Activated naive CD4-positive, alpha-beta T cell treated with anti-CD3 and anti-CD28 coated beads for 36 hours (primary cell): ENCODE data around the gene GNAI3. TPM values are rescaled to one million over a fixed set of nuclear protein-coding genes. Genes with fewer than 3 reads are reported as not detected.

Experiments used
- CTCF ChIA-PET: fragments of 350-600 bp; sonication (Branson Sonifier 250); formaldehyde crosslinking; loops from one replicate; lab custom pipeline; 2021; ENCODE audit warnings: antibody characterized with exemption; lab: Charles Lee
- DNase-seq: peaks from one replicate; pipeline ENCODE4 v3.0.0-alpha.2; 2020
- H3K27ac Mint-ChIP-seq: one replicate; pipeline ENCODE4 v1.8.0; 2021; ENCODE audit warnings: mild to moderate bottlenecking, mixed read lengths
- H3K27me3 Mint-ChIP-seq: one replicate; pipeline ENCODE4 v1.8.0; 2021; ENCODE audit warnings: low read depth, mixed read lengths
- H3K36me3 Mint-ChIP-seq: one replicate; pipeline ENCODE4 v1.8.0; 2021; ENCODE audit warnings: low read depth, mixed read lengths
- H3K4me1 Mint-ChIP-seq: one replicate; pipeline ENCODE4 v1.8.0; 2021; ENCODE audit warnings: low read depth, mixed read lengths
- H3K4me3 Mint-ChIP-seq: one replicate; pipeline ENCODE4 v1.8.0; 2021; ENCODE audit warnings: mild to moderate bottlenecking, moderate library complexity, mixed read lengths
- H3K9me3 Mint-ChIP-seq: one replicate; pipeline ENCODE4 v1.8.0; 2021; ENCODE audit warnings: mixed read lengths
- intact Hi-C: fragments of 100-400 bp; cut with micrococcal nuclease; formaldehyde crosslinking; loops from one replicate; pipeline ENCODE4 v1.15.1; 2023
- total RNA-seq, 2 experiments: library from RNA; stranded (reverse); gene quantifications; one replicate each; pipeline ENCODE4 v1.2.3, GENCODE V29; 2021

GNAI3 gene
- total RNA-seq: 1 to 10 TPM; 8.0 to 8.5 TPM

- Mint-ChIP-seq H3K27ac (peak within 1 kb of the TSS; percentile 88), H3K36me3 (peaks cover 5% of the 10 kb centered on the region), H3K4me3 (peak within 1 kb of the TSS; percentile 91), H3K9me3 (no peaks in the 10 kb centered on the region), H3K27me3 (no peaks in the 10 kb centered on the region), H3K4me1 (peaks cover 41% of the 10 kb centered on the region)
- CTCF ChIA-PET: interaction anchor here (0.6 to 3.2 kb wide), 19 partner anchors 10 to 1044 kb away, joined by 3 to 17 read pairs (median 4); partner anchors contain the start of genes AHCYL1, CYB561D1 and GSTM4
- intact Hi-C loops: loop anchor here (1.0 to 5.0 kb wide), 7 partner anchors 65 to 486 kb away; partner anchors contain the start of genes AMPD2, ATXN7L2, GNAT2 and PSMA5
- DNase-seq: peak; percentile 98
Measured at GRCh38 chr1:109548321-109549267, at the start of gene GNAI3. TSS of gene GNAI3 (plus strand) at chr1:109548615. CDS start at chr1:109548721, 106 bp downstream.

DNA sequence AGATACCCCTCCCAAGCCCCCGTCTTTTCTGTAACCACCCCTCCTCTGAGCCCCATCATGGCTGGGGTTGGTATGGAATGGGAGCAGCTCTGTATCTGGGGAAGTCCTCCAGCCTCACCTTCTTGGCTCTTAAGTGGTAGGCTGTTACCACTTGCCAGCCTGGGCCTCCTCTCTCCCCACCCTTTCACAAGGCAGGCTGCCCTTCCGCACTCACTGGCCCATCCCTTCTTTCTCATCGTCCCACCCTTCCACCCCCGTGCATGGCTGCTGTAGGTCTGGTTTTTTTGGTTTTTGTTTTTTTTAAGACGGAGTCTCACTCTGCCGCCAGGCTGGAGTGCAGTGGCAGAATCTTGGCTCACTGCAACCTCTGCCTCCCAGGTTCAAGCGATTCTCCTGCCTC lies 49.3 kb upstream of the GNAI3 start:
- H3K36me3 Mint-ChIP-seq: peaks cover 2% of the 10 kb centered on the region
- H3K4me1 Mint-ChIP-seq: peaks cover 92% of the 10 kb centered on the region
- DNase-seq: no peak
- CTCF ChIA-PET: interaction anchor here (0.6 to 35.8 kb wide), 10 partner anchors 3 to 407 kb away, joined by 3 to 1207 read pairs (median 4); partner anchors contain the start of genes AMIGO1, CYB561D1 and GPR61
- H3K4me3 Mint-ChIP-seq: no peak overlapping the region
- intact Hi-C loops: no loop called here
- H3K27ac Mint-ChIP-seq: peak overlapping the region; percentile 81
- no peaks in the 10 kb centered on the region for H3K9me3 Mint-ChIP-seq
- no peaks in the 10 kb centered on the region for H3K27me3 Mint-ChIP-seq

DNA sequence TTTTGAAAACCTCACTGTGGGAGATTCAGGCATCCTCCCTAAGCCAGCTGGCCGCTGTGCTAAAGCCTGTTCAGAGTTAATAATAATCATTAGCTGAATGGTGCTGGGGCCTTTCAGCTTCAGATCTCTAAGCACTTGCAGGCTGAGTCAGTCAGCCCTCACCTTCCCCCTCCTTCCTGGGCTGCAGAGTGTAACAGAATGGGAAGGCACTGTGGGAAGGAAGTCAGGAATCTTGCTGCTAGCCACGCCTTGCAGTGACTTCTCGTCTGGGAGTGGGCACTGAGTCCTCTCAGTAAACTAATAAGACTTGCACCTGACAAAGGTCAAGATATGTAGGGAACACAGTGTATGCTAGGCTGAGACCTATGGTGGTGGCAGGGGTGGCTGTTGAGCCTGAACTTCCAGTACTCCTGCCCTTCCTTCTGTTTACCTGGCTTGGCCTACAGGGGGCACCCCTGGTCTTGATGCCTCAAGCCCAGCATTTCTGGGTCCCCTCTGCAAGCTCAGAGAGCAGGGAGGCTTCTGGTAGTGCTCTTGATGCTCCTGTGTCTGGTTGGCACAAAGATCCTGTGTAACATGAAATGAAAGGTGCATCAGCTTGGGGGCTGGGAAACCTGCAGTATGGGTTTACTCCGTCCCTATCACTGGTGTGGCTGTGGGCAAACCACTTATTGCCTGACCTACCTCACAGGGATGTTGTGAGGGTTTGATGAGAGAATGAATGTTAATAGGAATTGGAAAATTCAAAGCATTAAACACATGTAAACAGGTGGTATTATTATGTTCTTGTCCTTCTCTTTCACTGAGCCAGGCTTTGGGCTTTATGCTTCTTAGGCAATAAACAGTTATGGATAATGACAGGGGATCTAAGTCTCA lies 48.5 kb upstream of the GNAI3 start:
- intact Hi-C loops: loop anchor here (5.0 kb wide), 2 partner anchors 117 to 407 kb away; partner anchors contain the start of genes AMPD2 and GNAT2
- CTCF ChIA-PET: interaction anchor here (1.1 to 35.8 kb wide), 8 partner anchors 4 to 143 kb away, joined by 3 to 1207 read pairs (median 5); partner anchors contain the start of genes AMIGO1, CYB561D1, GPR61 and SYPL2
- Mint-ChIP-seq H3K27ac (peak overlapping the region; percentile 81), H3K4me1 (peaks cover 91% of the 10 kb centered on the region), H3K9me3 (no peaks in the 10 kb centered on the region), H3K27me3 (no peaks in the 10 kb centered on the region), H3K4me3 (no peak overlapping the region), H3K36me3 (no peaks in the 10 kb centered on the region)
- peak; percentile 73 for DNase-seq

GRCh38 chr1:109500941-109501381 lies 47.5 kb upstream of the GNAI3 start:
- peak overlapping the region; percentile 80 for H3K27ac Mint-ChIP-seq
- H3K27me3 Mint-ChIP-seq: no peaks in the 10 kb centered on the region
- H3K4me1 Mint-ChIP-seq: peaks cover 91% of the 10 kb centered on the region
- no peaks in the 10 kb centered on the region for H3K9me3 Mint-ChIP-seq
- CTCF ChIA-PET: interaction anchor here (1.1 to 35.8 kb wide), 6 partner anchors 5 to 142 kb away, joined by 3 to 1207 read pairs (median 190); partner anchors contain the start of genes AMIGO1, CYB561D1, GPR61 and SYPL2
- intact Hi-C loops: loop anchor here (5.0 kb wide), 2 partner anchors 116 to 406 kb away; partner anchors contain the start of genes AMPD2 and GNAT2
- no peaks in the 10 kb centered on the region for H3K36me3 Mint-ChIP-seq
- no peak overlapping the region for H3K4me3 Mint-ChIP-seq
- DNase-seq: no peak

- peaks cover 87% of the 10 kb centered on the region for H3K4me1 Mint-ChIP-seq
- no peak overlapping the region for H3K4me3 Mint-ChIP-seq
- H3K36me3 Mint-ChIP-seq: no peaks in the 10 kb centered on the region
- intact Hi-C loops: loop anchor here (1.0 to 5.0 kb wide), 3 partner anchors 8 to 405 kb away; partner anchors contain the start of genes AMPD2, CYB561D1 and GNAT2
- no peak for DNase-seq
- H3K27ac Mint-ChIP-seq: peak overlapping the region; percentile 80
- no peaks in the 10 kb centered on the region for H3K9me3 Mint-ChIP-seq
- no peaks in the 10 kb centered on the region for H3K27me3 Mint-ChIP-seq
- CTCF ChIA-PET: interaction anchor here (15.8 to 35.8 kb wide), 3 partner anchors 6 to 29 kb away, joined by 375 to 1207 read pairs (median 375); partner anchors contain the start of genes AMIGO1, CYB561D1 and GPR61
Measured at GRCh38 chr1:109501644-109502363, 46.6 kb upstream of the GNAI3 start.

DNA sequence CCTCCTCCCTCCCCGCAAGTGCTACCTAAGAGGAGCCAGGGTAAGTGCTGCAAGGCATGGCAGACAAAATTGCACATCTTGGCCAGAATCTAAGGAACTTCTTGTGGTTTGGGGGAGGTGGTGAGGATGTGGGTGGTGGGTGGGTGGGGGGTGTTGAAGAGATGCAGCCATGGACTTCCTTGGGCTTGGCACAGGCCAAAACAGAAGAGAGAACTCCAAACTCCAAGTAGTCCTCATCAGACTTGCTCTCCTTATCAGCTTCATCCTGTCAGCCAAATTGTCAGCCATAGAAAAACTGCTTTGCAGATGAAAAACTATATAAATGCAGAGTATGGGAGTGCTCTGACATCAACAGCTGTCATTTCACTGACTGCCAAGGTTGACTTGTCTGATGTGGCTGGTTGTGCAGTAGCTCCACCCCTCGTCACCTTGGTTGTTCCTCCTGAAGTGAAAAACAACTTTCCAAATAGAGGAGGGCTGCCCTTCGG lies 46.0 kb upstream of the GNAI3 start:
- Mint-ChIP-seq H3K4me1 (peaks cover 89% of the 10 kb centered on the region), H3K36me3 (no peaks in the 10 kb centered on the region), H3K9me3 (peaks cover 4% of the 10 kb centered on the region), H3K27ac (peak overlapping the region; percentile 80), H3K4me3 (peak overlapping the region; percentile 25), H3K27me3 (no peaks in the 10 kb centered on the region)
- CTCF ChIA-PET: interaction anchor here (1.3 to 35.8 kb wide), 4 partner anchors 6 to 137 kb away, joined by 4 to 1207 read pairs (median 375); partner anchors contain the start of genes AMIGO1, CYB561D1 and GPR61
- DNase-seq: peak; percentile 64
- intact Hi-C loops: loop anchor here (1.0 to 5.0 kb wide), 3 partner anchors 8 to 405 kb away; partner anchors contain the start of genes AMPD2, CYB561D1 and GNAT2

DNA sequence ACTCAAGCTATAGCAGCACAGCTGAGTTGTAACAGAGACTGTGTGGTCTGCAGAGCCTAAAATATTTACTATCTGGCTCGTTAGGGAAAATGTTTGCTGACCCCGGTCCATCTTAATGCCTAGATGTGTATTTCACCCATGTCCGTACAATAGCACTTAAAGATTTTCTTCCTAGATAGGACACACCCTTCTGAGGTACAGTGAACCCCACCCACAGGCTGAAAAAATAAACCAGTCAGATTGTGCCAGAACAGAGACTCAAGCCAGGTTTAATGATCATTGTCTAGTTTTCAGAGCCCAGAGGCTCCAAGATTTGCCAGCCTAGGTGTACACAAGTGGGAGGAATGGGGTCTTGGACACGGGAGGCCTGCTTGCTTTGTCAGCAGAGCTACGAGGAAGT lies 44.5 kb upstream of the GNAI3 start:
- intact Hi-C loops: loop anchor here (5.0 kb wide), 2 partner anchors 113 to 403 kb away; partner anchors contain the start of genes AMPD2 and GNAT2
- H3K4me1 Mint-ChIP-seq: peaks cover 88% of the 10 kb centered on the region

DNA sequence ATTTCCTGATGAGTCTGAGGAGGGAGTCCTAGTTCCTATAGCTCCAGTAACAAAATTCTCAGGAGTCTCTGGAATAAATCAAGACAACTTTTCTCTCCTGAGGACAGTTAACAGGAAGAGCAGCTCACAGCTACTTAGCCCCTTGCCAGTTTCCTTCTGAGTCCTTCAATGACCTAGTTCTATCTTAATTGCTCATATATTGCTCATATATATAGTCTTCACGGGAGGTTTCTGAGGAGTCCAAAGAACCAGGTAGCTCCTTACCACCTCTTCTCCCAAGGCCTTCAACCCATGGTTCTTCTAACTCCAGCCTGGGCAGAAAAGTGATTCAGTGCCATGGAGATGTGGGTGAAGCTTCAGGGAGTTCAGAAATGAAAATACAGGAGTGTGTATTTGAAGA lies 43.4 kb upstream of the GNAI3 start:
- H3K27ac Mint-ChIP-seq: peak overlapping the region; percentile 80
- H3K27me3 Mint-ChIP-seq: no peaks in the 10 kb centered on the region
- CTCF ChIA-PET: interaction anchor here (0.8 to 35.8 kb wide), 6 partner anchors 9 to 80 kb away, joined by 3 to 1207 read pairs (median 4); partner anchors contain the start of genes ATXN7L2, CYB561D1 and GPR61
- DNase-seq: no peak
- peaks cover 83% of the 10 kb centered on the region for H3K4me1 Mint-ChIP-seq
- H3K9me3 Mint-ChIP-seq: peaks cover 4% of the 10 kb centered on the region
- H3K36me3 Mint-ChIP-seq: peaks cover 4% of the 10 kb centered on the region
- no peak overlapping the region for H3K4me3 Mint-ChIP-seq
- intact Hi-C loops: loop anchor here (5.0 kb wide), 3 partner anchors 112 to 413 kb away; partner anchors contain the start of genes AMPD2, GNAT2 and TMEM167B

More for the DNA sequence above, 44.5 kb upstream of the GNAI3 start:
- Mint-ChIP-seq H3K4me3 (no peak overlapping the region), H3K27ac (peak overlapping the region; percentile 91), H3K27me3 (no peaks in the 10 kb centered on the region), H3K36me3 (peaks cover 4% of the 10 kb centered on the region), H3K9me3 (peaks cover 4% of the 10 kb centered on the region)
- no peak for DNase-seq
- CTCF ChIA-PET: interaction anchor here (1.1 to 35.8 kb wide), 5 partner anchors 5 to 136 kb away, joined by 3 to 1207 read pairs (median 375); partner anchors contain the start of genes AMIGO1, CYB561D1 and GPR61

DNA sequence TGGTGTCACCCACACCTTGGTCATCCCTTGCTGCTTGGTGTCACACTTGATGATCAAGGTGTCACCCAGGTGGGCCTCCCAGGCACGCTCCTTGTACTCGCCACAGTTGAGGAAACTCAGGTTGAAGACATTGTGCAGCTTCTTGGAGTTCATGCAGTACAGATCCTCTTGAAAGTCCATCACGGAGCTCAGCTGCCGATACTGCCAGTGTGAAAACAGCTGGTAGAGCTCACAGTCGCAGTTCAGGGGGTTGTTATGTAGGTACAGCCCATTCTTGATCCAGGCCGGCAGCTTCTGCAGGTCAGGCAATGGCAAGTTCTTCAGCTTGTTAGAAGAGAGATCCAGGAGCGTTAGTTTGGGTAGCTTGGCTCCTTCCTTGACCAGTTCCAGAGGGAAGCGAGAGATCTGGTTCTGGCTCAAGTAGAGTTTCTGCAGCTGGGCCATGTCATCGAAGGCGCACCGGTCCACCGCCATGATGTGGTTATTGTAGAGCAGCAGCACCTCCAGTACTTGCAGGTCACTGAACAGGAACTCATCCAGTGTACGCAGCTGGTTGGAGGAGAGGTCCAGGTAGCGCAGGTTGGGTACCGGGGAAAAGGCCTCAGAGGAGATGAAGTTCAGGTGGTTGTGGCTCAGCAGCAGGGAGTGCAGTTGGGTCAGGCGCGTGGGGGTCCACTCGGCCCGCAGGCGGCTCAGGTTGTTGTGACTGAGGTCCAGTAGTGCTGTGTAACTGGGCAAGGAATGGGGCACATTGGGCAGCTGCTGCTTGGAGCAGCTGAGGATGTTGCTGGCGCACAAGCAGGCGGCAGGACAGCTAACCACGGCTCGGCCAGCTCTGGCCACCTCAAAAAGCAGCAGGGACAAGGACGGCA lies 40.2 kb upstream of the GNAI3 start:
- H3K27me3 Mint-ChIP-seq: no peaks in the 10 kb centered on the region
- DNase-seq: no peak
- intact Hi-C loops: loop anchor here (2.0 to 5.0 kb wide), 2 partner anchors 25 to 416 kb away; partner anchors contain the start of genes ATXN7L2 and TMEM167B
- H3K36me3 Mint-ChIP-seq: peaks cover 4% of the 10 kb centered on the region
- H3K27ac Mint-ChIP-seq: no peak overlapping the region
- peaks cover 4% of the 10 kb centered on the region for H3K9me3 Mint-ChIP-seq
- CTCF ChIA-PET: interaction anchor here (21.4 to 35.8 kb wide), 2 partner anchors 12 to 23 kb away, joined by 375 to 1207 read pairs; partner anchors contain the start of genes CYB561D1 and GPR61
- peak overlapping the region; percentile 85 for H3K4me3 Mint-ChIP-seq
- peaks cover 68% of the 10 kb centered on the region for H3K4me1 Mint-ChIP-seq
